Muscle of arm (tissue), 14 donors: ENCODE results near the gene GAS2L2. TPM values are rescaled to one million over a fixed set of nuclear protein-coding genes. Genes with fewer than 3 reads are reported as not detected.

Experiments used
- DNase-seq: peaks from one replicate; pipeline ENCODE4 v3.0.0-alpha.2; 2013
- long read RNA-seq, 11 donors: transcript quantifications; one replicate each; lab custom pipeline, GENCODE V29; 2026
- polyA plus RNA-seq, 12 donors: library from polyadenylated mRNA; unstranded; fragments of 120-200 nt; gene quantifications; one replicate each; pipeline ENCODE4 v1.2.1, GENCODE V29; 2013; ENCODE audit not compliant: insufficient read length in 12 of 12

Gene GAS2L2
- polyA plus RNA-seq, result under 1 TPM in 1 of 12 donors, not detected in 11; 0.07 TPM
- long read RNA-seq, donor 1, result 0 reads
- long read RNA-seq, donor 2, result 0 reads
- long read RNA-seq, donor 3, result 0 reads
- long read RNA-seq, donor 4, result 0 reads
- long read RNA-seq, donor 5, result 0 reads
- long read RNA-seq, donor 6, result 0 reads
- long read RNA-seq, donor 7, result 0 reads
- long read RNA-seq, donor 8, result 0 reads
- long read RNA-seq, donor 9, result 0 reads
- long read RNA-seq, donor 10, result 0 reads
- long read RNA-seq, donor 11, result 0 reads

- DNase-seq, result no peak
These were observed at the start of gene GAS2L2 for GRCh38 chr17:35752945-35753764. Gene GAS2L2 (minus strand): TSS chr17:35753239. CDS start chr17:35752850, 389 bp downstream.

- peak; percentile 53 for DNase-seq
These were observed 48.7 kb upstream of the GAS2L2 start for GRCh38 chr17:35801583-35802224.

GRCh38 chr17:35799942-35800341 lies 46.9 kb upstream of the GAS2L2 start:
- peak; percentile 56 for DNase-seq

DNA sequence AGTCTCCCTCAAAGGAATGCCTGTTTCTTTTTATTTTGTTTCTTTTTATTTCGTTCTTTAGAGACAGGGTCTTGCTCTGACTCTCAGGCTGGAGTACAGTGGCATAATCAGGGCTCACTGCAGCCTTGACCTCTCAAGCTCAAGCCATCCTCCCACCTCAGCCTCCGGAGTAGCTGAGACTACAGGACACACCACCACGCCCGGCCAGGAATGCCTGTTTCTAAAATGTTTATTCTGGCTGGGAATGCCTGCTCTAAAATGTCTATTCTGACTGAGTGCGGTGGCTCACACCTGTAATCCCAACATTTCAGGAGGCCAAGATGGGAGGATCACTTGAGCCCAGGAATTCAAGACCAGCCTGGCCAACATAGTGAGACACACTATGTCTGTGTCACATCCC lies 44.9 kb upstream of the GAS2L2 start:
- no peak for DNase-seq

DNA sequence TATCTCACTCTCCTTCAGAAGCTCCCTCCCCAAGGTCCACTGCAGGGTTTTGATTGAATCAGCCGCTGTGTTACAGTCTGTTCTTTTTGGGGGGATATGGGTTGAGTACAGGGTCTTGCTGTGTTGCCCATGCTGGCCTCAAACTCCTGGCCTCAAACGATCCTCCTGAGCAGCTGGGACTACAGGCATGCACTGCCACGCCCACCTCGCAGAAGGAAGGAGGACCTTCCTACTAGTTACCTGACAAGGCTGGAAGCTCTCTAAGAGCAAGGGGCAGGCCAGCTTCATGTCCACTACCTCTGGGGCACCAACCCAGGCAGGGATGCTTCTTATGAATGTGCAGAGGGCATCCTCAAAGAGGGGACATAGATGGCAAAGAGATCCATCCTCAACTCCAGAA lies 44.3 kb upstream of the GAS2L2 start:
- DNase-seq, result no peak

DNA sequence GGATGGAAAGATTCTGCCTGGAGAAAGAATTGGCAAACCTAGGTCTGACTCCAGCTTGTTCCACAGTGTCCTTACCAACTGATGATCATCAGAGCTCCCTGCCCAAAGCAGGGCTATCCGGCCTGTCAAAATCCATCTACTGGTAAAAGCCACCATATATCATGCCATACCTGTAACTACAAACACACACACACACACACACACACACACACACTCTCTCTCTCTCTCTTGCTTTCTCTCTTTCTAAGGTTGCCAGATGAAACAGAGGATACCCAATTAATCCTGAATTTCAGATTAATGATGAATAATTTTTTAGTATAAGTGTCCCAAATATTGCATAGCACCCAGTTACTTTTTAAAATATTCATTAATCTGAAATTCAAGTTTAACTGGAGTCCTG lies 43.9 kb upstream of the GAS2L2 start:
- DNase-seq, result no peak

GRCh38 chr17:35795871-35796265 lies 42.8 kb upstream of the GAS2L2 start:
- DNase-seq, result no peak

GRCh38 chr17:35795007-35795870 lies 42.2 kb upstream of the GAS2L2 start, which contains the start of gene MMP28:
Gene MMP28 (minus strand): TSS chr17:35795641. CDS start chr17:35795377, 264 bp downstream.
- DNase-seq, result no peak

DNA sequence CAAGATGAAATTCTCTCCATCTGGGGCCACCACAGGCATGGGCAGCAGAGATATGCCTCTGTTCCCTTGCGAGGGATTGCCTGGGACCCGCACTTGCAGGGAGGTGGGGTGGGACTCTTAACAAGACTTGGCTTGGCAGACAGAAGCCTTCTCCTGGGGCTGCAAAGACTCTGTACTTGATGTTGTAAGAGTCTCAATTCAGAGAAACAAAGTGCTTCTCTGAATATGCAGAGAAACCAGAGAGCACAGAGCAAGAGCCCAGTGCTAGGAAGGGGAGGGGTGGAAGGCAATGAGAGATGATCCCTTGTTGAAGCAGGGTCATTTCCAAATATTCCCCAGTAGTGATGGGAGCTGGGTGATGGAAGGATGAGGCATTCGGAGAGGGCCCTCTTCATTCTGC lies 40.2 kb upstream of the GAS2L2 start:
- no peak for DNase-seq

DNA sequence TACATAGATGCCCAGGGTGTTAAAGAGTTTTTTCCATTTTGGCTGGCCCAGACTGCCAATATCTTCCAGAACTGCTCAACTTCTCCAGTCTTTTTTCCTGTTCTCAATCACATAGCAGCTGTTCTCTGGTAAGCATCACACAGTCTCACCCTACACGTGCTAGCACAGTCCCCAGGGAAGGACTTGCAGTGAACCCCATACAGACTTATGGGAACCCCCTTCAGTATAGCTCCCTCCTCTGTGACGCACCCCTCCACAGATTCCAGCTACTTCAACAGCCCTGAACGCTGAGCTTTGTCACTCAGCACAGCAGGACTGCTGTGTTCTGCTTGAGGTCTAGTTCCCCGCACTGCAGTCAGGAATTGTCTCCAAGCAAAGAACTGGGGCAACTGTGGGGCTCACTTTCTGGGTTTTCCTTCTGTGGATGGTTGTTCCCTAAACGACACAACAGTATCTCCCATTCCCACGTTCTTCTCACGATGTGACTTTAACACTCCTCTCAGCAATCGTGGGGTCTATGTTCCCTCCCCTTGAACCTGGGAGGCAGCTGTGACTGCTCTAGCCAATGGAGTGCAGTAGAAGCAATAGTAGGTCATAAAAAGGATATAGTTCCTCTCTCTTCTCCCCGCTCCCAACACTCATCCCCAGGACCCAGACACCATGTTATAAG lies 38.8 kb upstream of the GAS2L2 start:
- DNase-seq, result no peak

DNA sequence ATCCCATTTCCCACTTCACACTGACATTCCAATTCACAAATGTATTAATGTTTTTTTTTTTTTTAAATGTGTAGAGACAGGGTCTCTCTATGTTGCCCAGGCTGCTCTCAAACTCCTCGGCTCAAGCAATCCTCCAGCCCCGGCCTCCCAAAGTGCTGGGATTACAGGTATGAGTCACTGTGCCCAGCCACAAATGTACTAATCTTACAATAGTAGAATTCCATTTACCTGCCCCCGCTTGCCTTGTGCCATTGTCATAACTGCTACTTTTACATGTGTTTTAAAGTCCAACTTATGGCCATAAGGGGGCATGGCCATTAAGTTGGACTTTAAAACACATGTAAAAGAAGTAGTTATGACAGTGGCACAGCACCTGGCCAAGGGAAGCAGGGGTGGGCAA lies 37.8 kb upstream of the GAS2L2 start:
- DNase-seq, result no peak

GRCh38 chr17:35788477-35789368 lies 35.7 kb upstream of the GAS2L2 start:
- no peak for DNase-seq

- no peak for DNase-seq
These were observed 33.9 kb upstream of the GAS2L2 start for GRCh38 chr17:35786941-35787432.

DNA sequence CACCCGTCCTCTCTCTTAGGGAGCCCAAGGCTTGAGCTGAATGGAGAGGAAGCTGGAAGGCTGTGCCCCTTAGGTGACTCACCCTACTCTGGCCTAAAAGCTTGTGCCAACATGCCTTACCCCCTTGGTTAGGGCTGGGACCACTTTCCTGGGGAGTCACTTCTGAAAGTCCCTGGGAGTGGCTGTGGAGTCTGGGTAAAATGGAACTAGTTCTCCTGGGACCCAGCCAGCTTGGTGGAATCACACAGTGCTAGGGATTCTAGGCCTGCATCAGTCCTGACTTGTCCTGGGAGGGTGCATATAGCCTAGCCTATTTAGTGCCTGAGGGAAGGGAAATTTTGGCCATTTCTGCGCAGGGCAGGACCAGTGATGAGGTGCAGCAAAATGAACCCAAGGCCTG lies 31.9 kb upstream of the GAS2L2 start:
- DNase-seq, result no peak

DNA sequence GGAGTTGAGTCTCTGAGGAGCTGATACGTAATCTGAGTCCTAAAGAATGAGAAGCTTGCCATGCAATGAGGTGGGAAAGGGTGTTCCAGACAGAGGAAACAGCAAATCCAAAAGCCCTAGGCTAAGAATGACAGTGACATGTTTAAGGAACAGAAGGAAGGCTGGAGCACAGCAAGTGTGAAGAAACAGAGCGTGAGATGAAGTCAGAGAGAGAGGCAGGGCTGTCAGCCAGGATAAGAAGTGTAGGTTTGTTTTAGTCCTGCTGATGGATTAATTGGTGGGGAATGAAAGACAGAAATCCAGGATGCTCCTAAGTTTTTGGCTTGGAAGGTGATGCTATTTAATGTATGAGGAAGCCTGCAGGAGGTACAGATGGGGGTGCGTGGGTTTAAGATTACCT lies 27.9 kb upstream of the GAS2L2 start:
- no peak for DNase-seq

DNA sequence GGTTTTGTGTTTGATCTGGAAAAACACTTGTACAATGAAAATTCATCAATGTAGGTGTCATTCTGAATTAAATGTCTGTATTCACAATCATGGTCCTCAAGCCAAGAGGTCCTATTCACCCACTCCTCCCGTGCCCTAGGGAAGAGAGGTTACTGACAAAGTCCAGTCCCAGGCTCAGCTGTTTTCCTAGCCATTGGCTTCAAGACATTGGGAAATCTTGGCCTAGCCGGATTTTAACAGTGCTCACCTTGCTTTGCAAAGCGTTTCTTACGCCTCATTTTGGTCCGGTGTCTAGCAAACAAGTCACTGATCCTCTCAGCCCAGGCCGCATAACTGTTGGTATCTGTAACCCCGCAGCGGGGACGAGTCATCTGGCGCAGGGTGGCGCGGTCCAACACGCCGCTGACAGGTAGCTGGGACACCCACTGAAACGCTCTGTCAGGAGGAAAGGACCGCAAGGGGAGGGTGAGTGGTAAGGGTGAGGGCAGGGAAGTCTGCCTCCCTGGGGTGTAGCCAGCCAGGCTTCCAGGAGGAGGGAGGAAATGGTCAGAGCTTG lies 25.7 kb upstream of the GAS2L2 start:
- DNase-seq, result no peak

DNA sequence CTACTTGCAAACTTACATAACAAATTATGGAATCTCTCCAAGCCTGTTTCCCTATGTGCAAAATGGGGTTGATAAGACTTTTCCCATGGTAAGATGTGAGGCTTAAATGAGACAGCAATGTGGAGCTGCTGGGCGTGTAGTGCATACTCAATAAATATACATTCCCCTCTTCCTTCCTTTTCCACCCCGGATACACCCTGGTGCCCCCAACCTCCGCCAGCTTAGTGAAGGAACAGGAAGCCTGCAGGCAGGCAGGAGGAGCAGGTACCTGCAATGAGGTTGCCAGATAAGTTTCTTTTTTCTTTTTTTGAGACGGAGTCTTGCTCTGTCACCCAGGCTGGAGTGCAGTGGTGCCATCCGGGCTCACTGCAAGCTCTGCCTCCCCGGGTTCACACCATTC lies 22.5 kb upstream of the GAS2L2 start:
- no peak for DNase-seq

DNA sequence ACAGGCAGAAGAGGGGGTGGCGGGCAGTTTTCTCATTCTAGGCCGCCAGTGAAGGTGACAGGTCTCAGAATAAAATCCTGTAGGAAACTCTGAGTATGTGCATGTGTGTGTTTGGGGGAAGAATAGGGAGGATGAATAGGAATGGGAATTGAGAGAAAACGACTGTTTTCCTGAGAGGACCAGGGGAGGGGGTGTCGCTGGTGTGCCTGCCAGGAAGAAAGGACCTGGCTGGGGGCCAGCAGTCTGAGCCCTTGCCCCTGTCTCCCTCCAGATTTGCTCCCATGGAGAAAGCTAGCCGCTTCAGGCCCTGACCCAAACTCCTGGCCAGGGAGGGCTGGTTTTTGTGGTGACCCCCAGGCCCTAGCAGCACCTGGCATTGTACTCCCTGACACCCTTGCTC lies 22.0 kb upstream of the GAS2L2 start:
- no peak for DNase-seq

DNA sequence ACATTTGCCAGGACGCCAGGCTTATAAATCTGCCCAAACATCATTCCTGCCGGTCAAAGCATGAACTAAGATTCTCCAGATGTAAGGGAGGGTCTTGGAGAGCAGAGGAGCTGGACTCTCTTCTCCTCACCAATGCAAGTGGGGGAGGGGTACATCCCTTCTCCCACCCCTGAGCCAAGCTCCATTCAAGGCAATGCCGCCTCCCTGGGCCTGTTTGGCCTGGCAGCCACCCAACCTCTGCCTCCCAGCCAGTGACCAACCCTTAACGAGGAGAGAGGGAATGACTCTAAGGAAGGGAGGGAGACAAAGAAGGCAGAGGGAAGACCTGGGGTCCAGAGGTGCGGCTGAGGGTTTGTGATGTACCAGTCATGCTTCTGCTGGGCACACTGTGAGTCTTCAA lies 21.5 kb upstream of the GAS2L2 start:
- DNase-seq, result no peak
